ENCODE results near the gene JAKMIP1.

DNA sequence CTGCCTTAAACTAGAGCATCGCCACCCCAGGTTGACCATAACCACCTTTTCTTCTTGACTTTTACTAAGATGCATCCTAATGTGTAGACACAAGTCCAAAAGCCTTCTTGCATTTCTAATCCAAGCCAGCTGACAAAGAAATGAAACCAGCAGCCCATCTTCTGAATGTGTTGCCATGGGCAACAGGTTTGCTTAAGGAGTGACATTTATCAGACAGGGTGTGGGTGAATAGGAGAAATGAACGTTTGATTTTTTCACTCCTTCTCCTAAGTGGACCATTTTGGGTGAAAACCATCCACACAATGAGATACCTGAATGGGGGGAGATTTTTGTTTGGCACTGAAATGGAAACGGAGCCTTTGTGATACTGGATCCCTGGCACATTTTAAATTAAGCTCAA, 109.4 kb downstream of the JAKMIP1 start:
- TF ChIP-seq, protein P1, sequence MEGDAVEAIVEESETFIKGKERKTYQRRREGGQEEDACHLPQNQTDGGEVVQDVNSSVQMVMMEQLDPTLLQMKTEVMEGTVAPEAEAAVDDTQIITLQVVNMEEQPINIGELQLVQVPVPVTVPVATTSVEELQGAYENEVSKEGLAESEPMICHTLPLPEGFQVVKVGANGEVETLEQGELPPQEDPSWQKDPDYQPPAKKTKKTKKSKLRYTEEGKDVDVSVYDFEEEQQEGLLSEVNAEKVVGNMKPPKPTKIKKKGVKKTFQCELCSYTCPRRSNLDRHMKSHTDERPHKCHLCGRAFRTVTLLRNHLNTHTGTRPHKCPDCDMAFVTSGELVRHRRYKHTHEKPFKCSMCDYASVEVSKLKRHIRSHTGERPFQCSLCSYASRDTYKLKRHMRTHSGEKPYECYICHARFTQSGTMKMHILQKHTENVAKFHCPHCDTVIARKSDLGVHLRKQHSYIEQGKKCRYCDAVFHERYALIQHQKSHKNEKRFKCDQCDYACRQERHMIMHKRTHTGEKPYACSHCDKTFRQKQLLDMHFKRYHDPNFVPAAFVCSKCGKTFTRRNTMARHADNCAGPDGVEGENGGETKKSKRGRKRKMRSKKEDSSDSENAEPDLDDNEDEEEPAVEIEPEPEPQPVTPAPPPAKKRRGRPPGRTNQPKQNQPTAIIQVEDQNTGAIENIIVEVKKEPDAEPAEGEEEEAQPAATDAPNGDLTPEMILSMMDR (IDR thresholded peaks at IDR 0.05), result no peak
- TF ChIP-seq POLR2A (IDR thresholded peaks at IDR 0.05), result no peak

Data from body of pancreas (tissue), 4 donors.